CD14-positive monocyte (primary cell): ENCODE data around the gene ICAM3. TPM values are rescaled to one million over a fixed set of nuclear protein-coding genes. Genes with fewer than 3 reads are reported as not detected.

ENCODE experiments used
- DNase-seq, 3 donors: peaks; one replicate each; pipeline ENCODE4 v3.0.0-alpha.2; 2011 to 2022
- H2AFZ ChIP-seq: 2 replicates; pipeline ENCODE4 v1.6.0; 2012; ENCODE audit warnings: mild to moderate bottlenecking, low read depth, low read length, inconsistent platforms; ENCODE audit not compliant: insufficient read depth, poor library complexity, severe bottlenecking
- H3K27ac ChIP-seq, 2 donors: 1 replicate in 1 of 2; 2 replicates in 1 of 2; pipeline ENCODE4 v1.5.1; 2012 to 2013; ENCODE audit warnings: low read length in 2 of 2, control low read depth in 1 of 2, inconsistent platforms in 1 of 2, low read depth in 1 of 2, mild to moderate bottlenecking in 1 of 2
- H3K27me3 ChIP-seq, 2 donors: one replicate each; pipeline versions ENCODE4 v1.6.0 to v1.6.1; 2011 to 2013; ENCODE audit warnings: low read length in 2 of 2; ENCODE audit not compliant: control insufficient read depth in 2 of 2, insufficient read depth in 2 of 2
- H3K36me3 ChIP-seq, 2 donors: replicated peaks in 1 of 2; 1 replicate in 1 of 2; 2 replicates in 1 of 2; pipeline versions ENCODE4 v1.5.1 to v1.6.1; 2012 to 2013; ENCODE audit warnings: low read length in 2 of 2, control low read depth in 1 of 2, inconsistent platforms in 1 of 2, mild to moderate bottlenecking in 1 of 2; ENCODE audit not compliant: insufficient read depth in 2 of 2, control insufficient read depth in 1 of 2
- H3K4me1 ChIP-seq, 2 donors: 1 replicate in 1 of 2; 2 replicates in 1 of 2; pipeline versions ENCODE4 v1.5.1 to v1.6.1; 2012 to 2013; ENCODE audit warnings: low read length in 2 of 2, control low read depth in 1 of 2, inconsistent platforms in 1 of 2, mild to moderate bottlenecking in 1 of 2, moderate library complexity in 1 of 2; ENCODE audit not compliant: insufficient read depth in 2 of 2, control insufficient read depth in 1 of 2
- H3K4me2 ChIP-seq: replicated peaks from 2 replicates; pipeline ENCODE3; 2012; ENCODE audit warnings: low read length, moderate library complexity, mild to moderate bottlenecking; ENCODE audit not compliant: poor library complexity, severe bottlenecking; ENCODE audit errors: extremely low read depth
- H3K4me3 ChIP-seq, 3 experiments: fragments of 200-600 bp in 1 of 3; sonication (generic) in 1 of 3; replicated peaks in 1 of 3; 1 replicate in 2 of 3; 2 replicates in 1 of 3; pipeline ENCODE4 v1.5.1; 2011 to 2013; ENCODE audit warnings: low read length in 3 of 3, mild to moderate bottlenecking in 3 of 3, control low read depth in 2 of 3, low read depth in 2 of 3, inconsistent platforms in 1 of 3, moderate library complexity in 1 of 3
- H3K79me2 ChIP-seq: 2 replicates; pipeline ENCODE4 v1.6.0; 2012; ENCODE audit warnings: mild to moderate bottlenecking, control low read depth, inconsistent platforms, low read length, moderate library complexity; ENCODE audit not compliant: insufficient read depth
- H3K9ac ChIP-seq: 2 replicates; pipeline ENCODE4 v1.6.0; 2017; ENCODE audit warnings: low read length, mild to moderate bottlenecking; ENCODE audit not compliant: insufficient read depth, poor library complexity, severe bottlenecking
- H3K9me3 ChIP-seq, 2 donors: replicated peaks in 1 of 2; 1 replicate in 1 of 2; 2 replicates in 1 of 2; pipeline versions ENCODE4 v1.5.1 to v1.6.1; 2012 to 2013; ENCODE audit warnings: low read length in 2 of 2, control low read depth in 1 of 2; ENCODE audit not compliant: control insufficient read depth in 1 of 2, insufficient read depth in 1 of 2
- H4K20me1 ChIP-seq: 2 replicates; pipeline ENCODE4 v1.6.0; 2012; ENCODE audit warnings: mild to moderate bottlenecking, low read length, control low read depth, moderate library complexity; ENCODE audit not compliant: insufficient read depth
- H3K27ac Mint-ChIP-seq, 7 donors: one replicate each; pipeline ENCODE4 v1.8.0; 2020; ENCODE audit warnings: mild to moderate bottlenecking in 7 of 7, mixed read lengths in 7 of 7, moderate library complexity in 6 of 7, inconsistent platforms in 2 of 7
- H3K27me3 Mint-ChIP-seq, 3 donors: one replicate each; pipeline ENCODE4 v1.8.0; 2021 to 2022; ENCODE audit warnings: low read depth in 3 of 3, mild to moderate bottlenecking in 3 of 3, mixed read lengths in 3 of 3, moderate library complexity in 3 of 3, inconsistent platforms in 1 of 3
- H3K36me3 Mint-ChIP-seq, 2 donors: one replicate each; pipeline ENCODE4 v1.8.0; 2020; ENCODE audit warnings: mixed read lengths in 2 of 2, inconsistent platforms in 1 of 2, mild to moderate bottlenecking in 1 of 2
- H3K4me1 Mint-ChIP-seq: one replicate; pipeline ENCODE4 v1.8.0; 2020; ENCODE audit warnings: mild to moderate bottlenecking, mixed read lengths
- H3K4me3 Mint-ChIP-seq, 2 donors: one replicate each; pipeline ENCODE4 v1.8.0; 2020; ENCODE audit warnings: mild to moderate bottlenecking in 2 of 2, mixed read lengths in 2 of 2, moderate library complexity in 1 of 2
- H3K9me3 Mint-ChIP-seq, 7 donors: one replicate each; pipeline ENCODE4 v1.8.0; 2020 to 2022; ENCODE audit warnings: mixed read lengths in 7 of 7, mild to moderate bottlenecking in 6 of 7, moderate library complexity in 6 of 7, inconsistent platforms in 2 of 7
- WGBS: methylation state at CpG from one replicate; pipeline ENCODE4 v1.1.5; 2013; ENCODE audit warnings: missing lambda C conversion rate; ENCODE audit not compliant: insufficient coverage; 5-methylcytosine and 5-hydroxymethylcytosine counted together
- intact Hi-C, 2 donors: fragments of 100-400 bp; cut with micrococcal nuclease; formaldehyde crosslinking; loops; one replicate each; pipeline versions ENCODE4 v1.15.0 to v1.15.1; 2023
- polyA plus RNA-seq, 3 donors: library from polyadenylated mRNA; depleted of rRNA in 1 of 3; unstranded in 2 of 3; stranded (reverse) in 1 of 3; fragments of 300-500 nt in 2 of 3; fragments of >200 nt in 1 of 3; fragmentation: Illumina TruSeq in 2 of 3; gene quantifications; 1 replicate in 2 of 3; 2 replicates in 1 of 3; pipeline ENCODE4 v1.2.3, GENCODE V29; 2012 to 2021
- TF ChIP-seq, protein P1 (sequence below): fragments of 200-600 bp; IDR thresholded peaks from one replicate; pipeline ENCODE4 v1.8.0; 2022; ENCODE audit warnings: antibody characterized with exemption, mild to moderate bottlenecking

ICAM3 gene
- polyA plus RNA-seq, 3 donors, result 189 to 234 (median 198) TPM

- 97% methylated on average over 10 of the region's 13 CpGs for WGBS
- no peak overlapping the region for H3K4me3 Mint-ChIP-seq
- no peaks in the 10 kb centered on the region for H3K79me2 ChIP-seq
- no peak overlapping the region for H3K9ac ChIP-seq
- peaks cover 0 to 1% (median 0%) of the 10 kb centered on the region in 7 donors for H3K9me3 Mint-ChIP-seq
- no peak for DNase-seq
- H3K4me1 Mint-ChIP-seq, result peaks cover 11% of the 10 kb centered on the region
- H3K36me3 Mint-ChIP-seq, result peaks cover 41 to 73% of the 10 kb centered on the region in 2 donors
- TF ChIP-seq, protein P1, sequence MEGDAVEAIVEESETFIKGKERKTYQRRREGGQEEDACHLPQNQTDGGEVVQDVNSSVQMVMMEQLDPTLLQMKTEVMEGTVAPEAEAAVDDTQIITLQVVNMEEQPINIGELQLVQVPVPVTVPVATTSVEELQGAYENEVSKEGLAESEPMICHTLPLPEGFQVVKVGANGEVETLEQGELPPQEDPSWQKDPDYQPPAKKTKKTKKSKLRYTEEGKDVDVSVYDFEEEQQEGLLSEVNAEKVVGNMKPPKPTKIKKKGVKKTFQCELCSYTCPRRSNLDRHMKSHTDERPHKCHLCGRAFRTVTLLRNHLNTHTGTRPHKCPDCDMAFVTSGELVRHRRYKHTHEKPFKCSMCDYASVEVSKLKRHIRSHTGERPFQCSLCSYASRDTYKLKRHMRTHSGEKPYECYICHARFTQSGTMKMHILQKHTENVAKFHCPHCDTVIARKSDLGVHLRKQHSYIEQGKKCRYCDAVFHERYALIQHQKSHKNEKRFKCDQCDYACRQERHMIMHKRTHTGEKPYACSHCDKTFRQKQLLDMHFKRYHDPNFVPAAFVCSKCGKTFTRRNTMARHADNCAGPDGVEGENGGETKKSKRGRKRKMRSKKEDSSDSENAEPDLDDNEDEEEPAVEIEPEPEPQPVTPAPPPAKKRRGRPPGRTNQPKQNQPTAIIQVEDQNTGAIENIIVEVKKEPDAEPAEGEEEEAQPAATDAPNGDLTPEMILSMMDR, result no peak
- peaks cover 7 to 15% of the 10 kb centered on the region in 2 donors for H3K4me1 ChIP-seq
- no peaks in the 10 kb centered on the region for H3K27me3 ChIP-seq
- peaks cover 2 to 5% (median 3%) of the 10 kb centered on the region in 3 donors for H3K27me3 Mint-ChIP-seq
- H3K4me2 ChIP-seq, result no peak overlapping the region
- no peak overlapping the region for H2AFZ ChIP-seq
- H3K4me3 ChIP-seq, result no peak overlapping the region
- peaks cover 21% of the 10 kb centered on the region for H4K20me1 ChIP-seq
- peaks cover 70 to 78% of the 10 kb centered on the region in 2 donors for H3K36me3 ChIP-seq
- no peaks in the 10 kb centered on the region for H3K9me3 ChIP-seq
- H3K27ac Mint-ChIP-seq, result peak overlapping the region in 2 of 7 donors; percentile 35 to 41
- intact Hi-C loops, result no loop called here
- no peak overlapping the region for H3K27ac ChIP-seq
Observed at GRCh38 chr19:10318807-10319682, 20.4 kb downstream of the ICAM3 start.

- H3K27me3 Mint-ChIP-seq, result peaks cover 2 to 5% (median 3%) of the 10 kb centered on the region in 3 donors
- 83% methylated on average over 10 of the region's 15 CpGs for WGBS
- no peak overlapping the region for H3K4me2 ChIP-seq
- TF ChIP-seq, protein P1, result no peak
- no peak for DNase-seq
- H3K4me1 Mint-ChIP-seq, result peaks cover 11% of the 10 kb centered on the region
- H3K27ac Mint-ChIP-seq, result peak overlapping the region in 1 of 7 donors; percentile 40
- no peak overlapping the region for H2AFZ ChIP-seq
- H3K27ac ChIP-seq, result no peak overlapping the region
- no peak overlapping the region for H3K9ac ChIP-seq
- no peaks in the 10 kb centered on the region for H3K79me2 ChIP-seq
- H3K27me3 ChIP-seq, result no peaks in the 10 kb centered on the region
- H3K9me3 Mint-ChIP-seq, result peaks cover 0 to 1% (median 0%) of the 10 kb centered on the region in 7 donors
- no peak overlapping the region for H3K4me3 Mint-ChIP-seq
- peaks cover 36 to 63% of the 10 kb centered on the region in 2 donors for H3K36me3 Mint-ChIP-seq
- H3K36me3 ChIP-seq, result peaks cover 60 to 67% of the 10 kb centered on the region in 2 donors
- H3K4me1 ChIP-seq, result peaks cover 7 to 15% of the 10 kb centered on the region in 2 donors
- peaks cover 14% of the 10 kb centered on the region for H4K20me1 ChIP-seq
- no peak overlapping the region for H3K4me3 ChIP-seq
- H3K9me3 ChIP-seq, result no peaks in the 10 kb centered on the region
- intact Hi-C loops, result no loop called here
Observed at GRCh38 chr19:10317857-10318462, 21.5 kb downstream of the ICAM3 start.
